Activated CD4-positive, alpha-beta T cell treated with anti-CD3 and anti-CD28 coated beads for 48 hours (primary cell): Measurements from ENCODE around the gene DARS1.
A peak's percentile ranks its signal among the peaks of the same experiment; 100 is the strongest.

Experiments used
- DNase-seq: peaks from one replicate; pipeline ENCODE4 v3.0.0-alpha.2; 2020

DARS1 gene

DNA sequence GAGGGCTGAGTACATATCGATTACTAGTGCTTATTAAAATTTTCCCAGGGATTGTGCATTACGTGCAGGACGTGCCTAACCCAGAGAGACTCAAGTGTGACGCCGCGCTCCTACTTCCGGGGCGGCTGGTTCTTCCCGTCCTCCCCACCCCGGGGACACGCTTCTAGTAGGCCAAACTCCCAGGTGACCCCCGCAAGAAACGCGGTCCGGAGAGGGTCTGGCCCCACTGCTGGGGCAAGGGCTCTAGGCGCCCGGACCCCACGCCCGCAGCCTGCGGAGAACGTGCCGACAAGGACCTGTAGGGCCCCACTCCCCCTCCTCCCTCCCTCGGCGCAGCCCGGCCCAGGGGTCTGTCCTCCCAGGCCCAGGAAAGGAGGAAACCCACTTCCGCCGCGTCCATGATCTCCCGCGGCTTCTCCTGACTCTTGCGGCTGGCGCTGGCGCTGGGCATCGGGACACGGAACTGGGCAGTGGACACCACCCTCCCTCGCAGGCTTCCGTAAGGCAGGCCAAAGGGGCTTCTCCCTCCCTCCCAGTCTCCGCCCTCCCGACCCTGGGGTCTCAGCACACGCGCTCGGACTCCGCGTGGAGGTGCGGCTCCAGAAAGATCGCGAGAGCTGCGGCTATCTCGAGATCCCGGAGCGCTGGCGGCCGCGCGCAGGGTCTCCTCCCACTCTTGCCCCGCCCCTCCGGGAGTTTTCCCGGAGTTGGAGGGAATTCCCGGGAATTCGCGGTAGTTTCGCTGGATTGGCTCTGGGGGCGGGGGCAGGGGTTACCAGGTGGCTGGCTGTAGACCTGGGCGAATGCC is at the start of gene DARS1:
TSS of gene DARS1 (minus strand) at position 609 of the 808 bp plus-strand sequence. CDS start at position 451, 158 bp downstream.
- peak; percentile 88 for DNase-seq

DNA sequence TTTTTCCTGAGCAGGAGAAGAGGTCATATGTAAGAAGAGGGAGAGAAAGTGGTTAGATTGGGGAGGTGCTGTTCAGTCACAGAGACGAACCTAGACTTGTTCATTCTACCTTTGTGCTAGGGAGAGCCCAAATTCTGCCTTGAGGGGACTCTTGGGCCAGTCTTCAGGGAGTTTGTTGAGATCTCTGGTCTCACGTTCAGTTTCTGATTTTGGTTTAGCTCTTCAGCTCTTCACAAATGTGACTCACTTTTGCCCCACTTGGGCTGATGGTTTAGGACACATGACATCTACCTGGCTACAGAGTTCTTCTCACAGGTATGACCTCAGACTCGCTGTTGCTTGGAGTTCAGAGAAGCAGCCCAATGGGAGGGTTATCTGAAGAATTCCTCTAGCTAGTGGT is 49.2 kb upstream of the DARS1 start:
- no peak for DNase-seq

DNA sequence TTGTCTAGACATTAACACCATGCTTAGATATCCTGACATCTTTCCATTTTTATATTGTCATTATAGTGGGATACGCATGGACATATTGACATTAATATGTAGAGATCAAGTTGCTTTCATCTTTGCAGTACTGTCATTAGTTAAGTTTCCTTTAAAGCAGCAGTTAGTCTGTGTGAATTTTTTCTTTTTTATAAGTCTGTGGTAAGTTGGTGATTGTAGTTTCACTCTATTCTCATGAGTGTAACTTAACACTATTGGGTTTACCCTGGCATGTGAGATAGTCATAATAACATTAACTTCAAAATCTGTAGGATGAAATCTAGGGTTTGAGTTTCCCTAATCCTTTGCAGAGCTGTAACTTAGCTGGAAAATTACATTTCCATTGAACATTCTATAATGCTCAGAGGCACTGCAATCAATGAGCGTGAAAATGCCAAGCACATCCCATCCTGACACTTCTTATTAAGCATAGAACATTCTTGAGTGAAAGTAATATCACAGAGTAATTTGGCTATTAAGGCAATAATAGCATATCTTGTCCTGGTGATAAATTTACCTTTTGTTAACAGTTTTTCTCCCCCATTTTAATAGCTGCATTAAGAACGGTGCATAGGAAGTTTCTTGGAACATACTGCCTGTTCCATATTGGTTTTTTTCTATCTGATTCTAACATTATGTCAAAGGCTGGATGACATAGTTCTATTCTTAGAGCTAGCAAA is 47.5 kb upstream of the DARS1 start:
- no peak for DNase-seq

DNA sequence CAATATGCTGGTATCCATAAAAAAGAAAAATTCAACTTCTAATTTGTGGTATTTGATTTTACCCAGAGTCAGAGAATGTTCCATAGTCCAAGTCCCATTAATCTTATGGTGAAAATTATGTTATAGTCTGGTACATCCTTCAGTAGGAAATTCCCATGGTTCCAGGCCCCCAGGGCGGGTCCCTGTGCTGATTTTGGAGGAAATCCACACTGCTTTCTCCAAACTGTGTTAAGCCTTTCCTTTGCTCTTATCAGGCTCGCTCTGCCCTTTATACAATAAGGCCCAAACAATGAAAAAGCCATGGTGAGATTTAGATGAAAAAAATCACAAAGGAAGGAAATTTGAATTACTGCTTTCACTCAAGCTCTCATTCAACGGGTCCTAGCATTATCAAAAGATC is 46.8 kb upstream of the DARS1 start:
- no peak for DNase-seq

DNA sequence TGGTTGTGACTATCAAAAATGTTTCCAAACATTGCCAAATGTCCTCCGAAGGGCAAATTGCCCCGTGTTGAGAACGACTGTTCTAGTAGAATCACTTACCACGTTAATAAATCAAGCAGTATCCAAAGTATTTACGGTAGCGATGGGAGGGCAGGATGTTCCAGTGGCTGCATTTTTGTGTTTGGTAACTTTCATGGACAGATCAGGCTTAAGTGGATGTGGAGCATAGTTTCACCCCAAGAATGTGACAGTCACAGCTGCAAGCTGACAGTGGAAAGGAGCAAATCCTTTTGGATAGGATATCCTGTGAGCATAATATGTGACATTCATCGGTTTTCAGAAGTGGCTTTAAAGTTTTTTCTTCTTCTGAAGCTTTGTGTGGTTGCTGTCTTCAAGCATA is 46.3 kb upstream of the DARS1 start:
- DNase-seq, result no peak

DNA sequence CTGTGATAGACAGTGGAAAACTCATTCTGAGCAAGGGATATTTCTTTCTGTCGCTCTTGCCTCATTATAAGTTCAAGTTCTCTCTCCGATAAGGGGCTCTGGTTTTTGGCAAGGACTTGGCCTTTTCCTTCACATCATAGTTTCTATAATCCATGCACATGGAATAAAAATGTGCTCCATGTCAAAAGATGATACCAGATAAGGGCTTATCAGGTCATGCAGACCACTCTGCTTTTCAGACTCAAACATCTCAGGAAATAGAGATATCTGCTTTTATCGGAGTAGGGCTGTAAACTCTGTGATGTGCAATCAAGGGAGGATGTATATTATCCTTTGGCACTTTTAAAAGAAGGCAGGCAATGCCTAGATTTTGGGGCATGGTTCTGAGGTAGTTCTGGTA is 45.0 kb upstream of the DARS1 start:
- DNase-seq, result no peak

DNA sequence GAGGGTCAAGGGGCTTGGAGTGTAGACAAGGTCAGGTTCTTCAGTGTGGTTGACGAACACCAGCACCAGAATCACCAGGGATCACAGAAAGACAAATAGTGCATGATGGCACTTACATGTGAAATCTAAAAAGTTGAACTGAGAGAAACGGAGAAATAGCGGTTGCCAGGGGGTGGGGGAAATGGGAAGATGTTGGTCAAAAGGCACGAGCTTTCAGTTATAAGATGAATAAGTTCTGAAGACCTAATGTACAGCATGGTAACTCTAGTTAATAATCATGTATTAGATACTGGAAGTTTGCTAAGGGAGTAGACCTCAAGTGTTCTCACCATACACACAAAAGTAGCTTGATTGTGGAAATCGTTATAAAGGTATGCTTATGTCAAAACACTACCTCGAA is 43.7 kb upstream of the DARS1 start:
- DNase-seq, result no peak

DNA sequence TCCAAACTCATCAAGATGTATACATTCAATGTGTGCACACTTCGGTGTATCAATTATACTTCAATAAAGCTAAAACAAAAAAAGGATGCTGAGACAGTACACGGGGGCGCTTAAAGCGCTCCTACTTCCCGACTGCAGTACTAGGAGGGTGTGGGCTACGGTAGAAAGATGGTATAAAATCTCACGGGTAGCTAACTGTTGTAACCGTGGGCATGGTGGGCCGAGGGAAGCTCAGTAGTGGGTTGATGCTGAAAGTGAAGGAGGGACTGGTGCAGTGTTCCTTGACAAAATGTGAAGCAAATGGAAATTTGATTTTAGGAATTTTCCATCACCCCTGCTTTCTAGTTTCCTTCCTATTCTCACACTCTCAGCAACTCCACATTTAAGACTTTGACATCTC is 42.6 kb upstream of the DARS1 start:
- DNase-seq, result no peak

DNA sequence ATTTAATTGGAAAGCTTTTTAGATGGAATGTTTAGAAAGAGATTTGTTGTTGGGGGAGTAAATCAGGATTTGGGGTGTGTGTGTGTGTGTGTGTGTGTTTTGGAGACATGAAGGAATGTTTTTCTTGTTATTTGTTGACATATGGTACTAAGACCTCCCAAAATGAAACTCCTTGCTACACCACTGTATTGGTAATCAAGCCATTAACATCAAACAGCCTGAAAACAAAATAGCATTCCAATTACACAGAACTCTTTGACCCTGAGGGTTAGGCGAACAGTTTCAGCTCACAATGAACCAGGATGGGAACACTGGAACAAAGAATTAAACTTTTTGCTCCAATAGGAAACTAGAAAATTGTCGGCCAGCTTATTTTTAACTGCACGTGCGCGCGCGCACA is 41.7 kb upstream of the DARS1 start:
- DNase-seq, result no peak

DNA sequence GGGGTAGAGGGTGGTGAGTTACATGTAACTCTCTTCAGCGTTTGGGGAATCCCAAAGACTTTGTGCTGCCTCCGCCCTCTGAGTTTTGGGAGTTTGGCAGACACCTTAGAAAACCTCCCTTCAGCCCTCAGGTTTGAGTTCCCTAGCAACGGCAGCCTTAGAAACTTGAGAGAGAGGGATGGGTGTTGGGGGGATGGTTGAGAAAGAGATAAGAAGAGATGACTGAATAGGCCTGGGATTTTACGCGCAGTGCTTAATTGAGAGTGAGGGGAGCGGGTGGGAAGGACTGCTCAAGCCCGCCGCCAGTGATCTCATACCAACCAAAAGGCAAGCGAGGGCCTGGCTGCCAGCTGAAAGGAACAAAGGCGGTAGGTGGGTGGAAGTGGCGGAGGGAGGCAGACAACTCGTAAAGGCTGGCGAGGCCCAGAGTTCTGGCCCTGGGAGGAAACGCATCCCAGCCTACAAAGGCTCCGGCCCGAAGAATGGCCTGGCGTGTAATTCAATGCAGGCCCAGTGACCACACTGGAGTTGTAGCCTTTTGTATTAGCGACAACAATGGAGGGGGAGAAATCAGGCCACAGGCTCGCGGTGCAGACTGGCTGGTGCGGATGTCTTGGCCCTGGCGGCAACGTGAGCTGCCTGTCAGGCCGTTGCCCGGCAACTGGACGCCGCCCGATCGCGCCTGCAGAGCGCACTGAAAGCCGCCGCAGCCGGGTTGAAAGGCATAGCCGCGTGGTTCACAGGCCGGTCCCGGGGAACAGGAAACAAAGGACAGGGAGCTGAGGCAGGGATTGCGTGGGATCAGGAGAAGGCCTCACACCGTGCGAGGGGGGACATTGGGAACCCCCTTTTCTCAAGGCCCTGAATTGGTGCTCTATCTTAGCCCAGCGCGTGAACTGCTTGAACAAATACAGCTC is 39.9 kb upstream of the DARS1 start:
- DNase-seq, result peak; percentile 57

DNA sequence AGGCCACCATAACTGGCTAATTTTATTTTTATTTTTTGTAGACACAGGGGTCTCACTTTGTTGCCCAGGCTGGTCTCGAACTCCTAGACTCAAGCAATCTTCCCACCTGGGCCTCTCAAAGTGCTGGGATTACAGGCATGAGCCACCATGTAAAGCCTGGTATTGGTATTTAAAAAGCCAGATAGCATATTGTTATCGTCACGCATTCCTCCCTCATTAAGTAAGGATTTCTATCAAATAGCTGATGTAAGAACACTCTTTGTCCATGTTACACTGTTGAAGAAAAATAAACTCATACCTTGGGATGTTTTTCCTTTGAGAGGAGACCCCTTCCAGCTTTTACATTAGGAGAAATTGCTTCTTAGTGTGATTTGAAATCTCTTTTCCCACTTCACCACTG is 39.2 kb upstream of the DARS1 start:
- no peak for DNase-seq

DNA sequence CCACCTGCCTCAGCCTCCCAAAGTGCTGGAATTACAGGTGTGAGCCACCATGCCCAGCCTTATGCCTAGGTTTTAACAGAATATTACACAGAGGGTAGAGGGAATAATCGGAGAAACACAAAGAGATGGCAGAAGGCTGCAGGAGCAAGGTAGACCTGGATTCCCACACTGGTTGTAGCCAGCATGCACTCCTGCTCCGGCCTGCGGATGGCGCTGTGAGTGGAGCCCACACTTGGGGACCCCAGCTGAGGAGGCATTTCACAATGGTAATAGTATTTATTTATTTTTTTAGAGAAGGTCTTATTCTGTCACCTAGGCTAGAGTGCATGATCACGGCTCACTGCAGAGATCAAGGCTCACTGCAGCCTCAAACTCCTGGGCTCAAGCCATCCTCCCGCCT is 38.8 kb upstream of the DARS1 start:
- no peak for DNase-seq

DNA sequence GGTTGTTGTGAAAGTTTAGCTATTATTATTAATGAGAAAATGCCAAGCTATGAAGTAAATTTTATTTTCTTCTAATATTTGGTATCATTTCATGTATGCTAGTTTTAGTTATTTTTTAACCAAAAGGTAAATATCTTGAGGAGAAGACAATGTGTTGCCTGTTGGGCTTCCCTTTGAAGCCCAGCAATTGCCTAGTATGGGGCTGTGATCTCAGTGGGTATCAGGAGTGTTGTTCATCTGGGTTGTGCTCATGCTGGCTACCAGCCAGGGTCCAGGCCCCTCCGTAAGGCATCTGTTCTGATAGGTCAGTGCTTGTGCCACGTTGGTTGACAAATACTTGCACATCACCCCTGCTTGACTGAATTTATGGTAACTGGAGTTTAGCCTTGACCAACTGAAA is 38.0 kb upstream of the DARS1 start:
- no peak for DNase-seq

DNA sequence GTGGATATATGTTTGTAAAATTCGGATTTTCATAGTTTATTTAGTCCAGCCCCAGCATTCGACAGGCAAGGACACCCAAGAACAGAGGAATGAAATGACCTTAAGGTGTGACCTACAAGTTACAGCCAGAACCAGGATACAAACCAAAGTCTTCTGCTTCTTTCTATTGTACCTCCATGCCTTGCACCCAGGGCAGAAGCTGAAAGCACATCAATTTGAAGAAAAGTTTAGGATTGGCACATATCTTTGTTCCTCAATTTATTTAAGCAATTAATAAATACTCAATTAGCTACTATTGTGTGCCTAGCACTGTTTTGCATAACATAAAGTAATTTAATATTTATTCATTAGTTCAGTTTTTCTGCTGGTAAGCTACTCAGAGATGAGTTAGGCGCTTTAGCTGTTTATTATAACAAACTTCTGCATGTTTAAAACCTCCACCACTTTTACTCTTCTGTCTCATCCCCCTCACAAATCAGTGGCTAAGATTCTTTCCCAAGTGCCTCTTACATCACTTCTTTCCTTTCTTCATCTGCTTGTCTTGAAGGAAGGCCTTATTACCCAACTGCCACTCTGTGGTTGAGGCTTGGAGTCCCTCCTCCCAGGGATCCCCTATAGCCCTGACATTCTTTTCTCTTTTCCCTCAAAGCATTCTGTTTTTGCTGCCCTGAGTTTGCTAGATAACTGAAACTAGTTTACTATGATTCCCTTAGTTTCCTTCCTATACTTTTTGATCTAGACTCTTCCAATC is 37.1 kb upstream of the DARS1 start:
- no peak for DNase-seq

DNA sequence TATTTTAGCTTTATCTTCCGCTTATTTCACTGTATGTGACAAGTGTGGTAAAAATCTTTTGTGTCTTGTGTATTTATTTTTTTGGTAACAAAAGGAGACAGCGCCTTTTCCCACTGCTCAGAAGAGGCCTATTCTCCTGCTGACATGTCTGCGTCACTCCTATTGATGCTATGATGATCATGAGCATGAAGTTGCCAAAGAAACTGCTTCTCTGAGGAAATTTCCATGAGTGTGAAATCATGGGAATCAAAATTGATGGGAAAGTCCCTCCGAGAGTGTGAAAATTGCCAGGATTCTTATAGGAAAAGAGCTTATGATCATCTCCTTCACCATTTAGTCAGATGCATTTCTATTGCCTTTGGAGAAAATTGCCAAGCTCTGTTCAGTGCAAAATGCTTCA is 36.5 kb upstream of the DARS1 start:
- no peak for DNase-seq

DNA sequence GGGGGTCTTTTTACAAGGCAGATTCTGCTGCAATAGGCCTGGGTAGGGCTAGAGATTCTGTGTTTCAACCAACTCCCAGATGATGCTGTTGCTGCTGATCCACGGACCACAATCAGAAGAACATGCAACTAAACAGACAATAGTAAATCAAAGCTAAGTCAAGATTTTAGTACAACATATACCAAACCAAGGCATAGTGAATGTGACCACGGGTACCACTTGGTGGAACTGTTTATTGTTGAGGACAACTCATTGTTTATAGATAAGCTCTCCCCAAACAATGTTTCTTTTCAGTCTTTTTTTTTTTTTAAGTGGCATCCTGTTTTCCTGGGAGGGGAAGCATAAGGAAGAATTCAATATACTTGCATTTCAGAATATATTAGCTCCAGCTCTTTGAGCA is 36.0 kb upstream of the DARS1 start:
- no peak for DNase-seq

DNA sequence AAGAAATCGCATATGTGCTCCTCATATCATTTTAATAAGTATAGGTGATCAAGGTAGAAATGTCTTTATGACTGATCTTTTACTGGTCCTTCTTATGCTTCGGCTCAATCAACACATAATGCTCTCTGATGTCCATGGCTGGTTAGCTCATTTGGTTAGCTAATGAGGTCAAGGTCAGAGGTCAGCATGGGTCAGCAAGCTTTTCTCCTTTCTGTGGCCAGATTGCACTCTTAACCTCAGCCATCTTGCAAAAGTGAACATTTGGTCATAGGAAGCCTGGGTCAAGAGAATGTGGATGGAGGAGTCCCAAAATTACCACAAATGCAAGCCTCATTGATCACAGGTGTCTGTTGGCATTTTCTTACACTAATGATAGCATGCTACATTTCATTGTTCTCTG is 35.4 kb upstream of the DARS1 start:
- DNase-seq, result no peak

DNA sequence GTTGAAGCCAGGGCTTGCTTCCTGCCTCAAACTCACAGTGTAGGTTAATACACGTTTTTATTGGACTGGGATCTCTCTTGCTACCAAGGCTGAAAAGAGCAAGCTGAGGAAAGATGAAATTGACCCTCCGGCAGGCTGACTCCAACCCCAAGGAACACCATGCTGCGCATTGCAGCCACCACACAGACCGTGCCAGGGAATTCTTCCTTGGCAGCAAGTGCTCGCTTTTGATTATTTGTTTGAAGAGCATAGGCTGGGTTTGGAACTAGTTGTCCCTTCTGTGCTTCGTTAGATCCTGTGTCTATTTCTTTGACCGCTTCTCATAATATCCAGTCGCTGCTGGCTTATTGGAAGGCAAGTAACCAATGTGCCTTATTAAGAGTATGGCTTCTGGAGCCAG is 34.4 kb upstream of the DARS1 start:
- no peak for DNase-seq

DNA sequence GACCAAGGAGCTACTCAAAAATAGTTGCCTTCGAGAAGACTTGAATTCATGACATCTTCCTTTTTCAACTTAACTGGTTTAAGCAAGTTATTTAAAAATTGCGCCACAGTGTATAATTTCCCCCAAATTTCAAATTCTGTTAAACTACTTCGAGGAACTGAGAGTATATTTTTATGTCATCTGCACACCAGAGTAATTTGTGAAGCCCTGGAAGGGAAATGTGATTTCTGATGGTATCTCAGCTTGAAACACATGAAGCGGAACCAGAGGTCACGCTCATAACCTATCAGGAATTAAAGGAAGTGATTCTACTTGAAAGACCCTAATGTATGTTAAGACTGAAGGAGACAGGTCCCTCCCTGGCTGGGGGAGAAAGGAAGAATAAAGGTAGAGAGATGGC is 33.9 kb upstream of the DARS1 start:
- no peak for DNase-seq

DNA sequence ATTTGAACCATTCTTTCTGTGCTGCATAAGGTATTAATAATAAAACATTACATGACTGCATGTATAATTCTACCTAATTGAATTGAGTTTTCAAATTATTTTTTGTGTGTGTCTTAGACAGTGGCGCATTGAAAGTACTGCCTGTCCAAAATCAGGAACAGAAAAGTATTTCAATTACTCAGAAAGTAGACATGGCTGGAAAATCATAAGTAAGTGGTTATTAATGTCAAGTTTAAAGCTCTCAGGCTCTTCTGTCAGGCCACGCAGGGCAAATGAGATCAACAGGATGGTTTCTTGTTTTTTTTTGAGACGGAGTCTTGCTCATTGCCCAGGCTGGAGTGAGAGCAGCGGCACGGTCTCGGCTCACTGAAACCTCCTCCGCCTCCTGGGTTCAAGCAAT is 32.4 kb upstream of the DARS1 start:
- DNase-seq, result no peak

DNA sequence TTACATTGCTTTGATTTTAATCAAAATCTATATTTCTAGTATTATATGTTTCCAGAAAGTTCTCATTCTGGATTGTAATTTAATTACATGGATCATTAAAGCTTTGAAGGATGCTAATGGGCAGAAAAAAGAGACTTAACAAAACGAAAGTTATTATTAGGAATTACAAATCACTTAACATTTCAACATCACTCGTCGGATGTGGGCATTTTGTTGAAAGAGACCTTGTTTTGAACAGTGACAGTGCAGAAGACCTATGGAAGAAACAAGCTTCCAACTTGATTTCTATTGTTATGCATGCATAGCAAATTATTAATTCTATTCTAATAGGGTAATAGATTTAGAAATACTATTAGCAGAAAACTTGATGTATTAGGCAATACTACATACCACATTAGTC is 31.4 kb upstream of the DARS1 start:
- DNase-seq, result no peak

DNA sequence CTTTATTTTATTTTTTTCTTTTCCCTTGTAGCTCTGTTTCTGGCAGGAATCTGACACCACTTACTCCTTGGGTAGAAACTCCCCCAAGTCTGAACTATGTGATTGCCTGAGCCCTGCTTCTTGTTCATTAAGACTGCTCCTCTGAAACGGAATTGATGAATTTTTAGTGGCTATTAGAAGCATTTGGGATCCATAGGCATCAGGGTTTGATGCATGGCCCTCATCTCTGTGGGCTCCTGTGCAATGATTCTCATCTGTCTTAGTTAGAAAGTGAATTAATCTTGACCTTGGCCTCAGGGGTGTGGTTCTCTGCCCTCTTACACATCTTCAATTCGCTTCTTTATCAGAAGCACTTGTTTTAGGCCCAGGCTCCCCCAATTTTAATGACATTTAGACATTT is 31.0 kb upstream of the DARS1 start:
- DNase-seq, result no peak

DNA sequence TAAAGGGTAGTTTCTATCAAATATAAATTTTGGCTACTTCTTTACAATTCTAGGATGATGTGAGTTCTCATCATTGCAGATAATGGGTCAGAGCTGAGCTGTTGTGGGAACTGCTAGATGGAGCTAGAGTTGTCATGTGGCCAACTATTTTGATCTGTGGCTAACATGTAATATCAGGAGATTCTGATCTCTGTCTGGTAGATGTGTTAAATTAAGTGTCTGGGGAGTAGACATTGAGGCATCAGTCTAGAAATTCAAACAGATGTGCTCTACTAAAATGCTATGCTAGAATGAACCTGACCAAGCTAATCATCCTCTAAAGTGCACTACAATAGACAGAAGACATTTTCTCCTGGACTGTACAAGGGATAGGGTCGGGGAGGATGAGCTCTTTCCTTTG is 30.3 kb upstream of the DARS1 start:
- no peak for DNase-seq
